ENCODE results near the gene ARL6IP6.
"Not testable (repeated sequence)": the region's sequence is repeated elsewhere in the genome, so short reads cannot be mapped to it uniquely, and the experiment has no call there.

ARL6IP6 gene

DNA sequence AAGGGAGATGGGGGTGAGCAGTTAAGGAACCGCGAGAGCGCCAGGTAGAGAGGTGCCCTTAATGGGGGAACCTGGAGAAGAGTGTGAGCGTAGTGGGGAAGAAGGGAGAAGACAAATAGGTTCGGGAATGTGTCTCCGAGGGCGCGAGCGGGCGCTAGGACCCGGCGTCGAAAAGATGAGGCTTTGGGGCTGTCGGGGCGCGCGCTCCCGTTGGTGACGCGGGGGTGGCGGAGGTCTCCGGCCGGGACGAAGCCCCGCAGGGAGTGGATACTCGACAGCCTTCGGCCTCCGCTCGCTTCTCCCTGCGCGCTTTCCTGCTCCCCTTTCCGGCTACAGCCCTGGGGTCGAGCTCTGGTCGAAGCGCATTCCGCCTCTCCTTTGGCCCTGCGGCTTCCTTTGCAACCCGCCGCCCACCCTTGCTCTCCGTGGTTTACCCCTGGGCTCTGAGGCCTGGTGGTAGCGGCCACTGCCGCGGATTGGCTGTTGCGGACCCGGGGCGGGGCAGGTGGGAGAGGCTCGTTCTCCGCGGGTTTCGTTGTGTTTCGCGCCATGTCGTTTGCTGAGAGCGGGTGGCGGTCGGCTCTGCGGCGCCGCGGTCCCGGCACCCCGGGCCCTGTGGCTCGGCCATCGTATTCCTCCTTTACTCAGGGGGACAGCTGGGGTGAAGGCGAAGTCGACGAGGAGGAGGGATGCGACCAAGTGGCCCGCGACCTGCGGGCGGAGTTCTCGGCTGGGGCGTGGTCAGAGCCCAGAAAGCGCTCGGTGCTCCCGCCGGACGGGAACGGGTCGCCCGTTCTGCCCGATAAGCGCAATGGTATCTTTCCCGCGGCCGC is at the start of gene ARL6IP6:
Gene ARL6IP6 (plus strand): TSS at position 545 of the 833 bp plus-strand sequence. CDS start 5 bp downstream, at position 550.
- peak; percentile 72 for DNase-seq

DNA sequence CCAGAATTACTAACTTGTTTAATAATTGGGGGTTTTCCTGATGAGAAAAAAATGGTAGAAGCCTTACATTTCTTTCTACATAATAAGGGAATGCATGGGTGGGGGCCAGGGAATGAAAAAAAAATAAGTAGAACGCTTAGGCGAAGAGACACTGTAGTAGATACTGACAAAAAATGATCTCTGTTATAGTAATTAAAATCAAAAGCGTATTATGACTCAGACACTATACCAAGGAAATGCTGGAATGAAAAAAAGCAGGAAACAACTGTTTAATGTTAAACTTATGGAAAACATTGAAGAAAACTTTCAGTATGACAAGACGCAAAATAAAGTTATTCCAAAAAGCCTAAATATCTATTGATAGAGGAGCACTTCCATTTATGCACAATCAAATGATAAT is 44.1 kb upstream of the ARL6IP6 start:
- no peak for DNase-seq

DNA sequence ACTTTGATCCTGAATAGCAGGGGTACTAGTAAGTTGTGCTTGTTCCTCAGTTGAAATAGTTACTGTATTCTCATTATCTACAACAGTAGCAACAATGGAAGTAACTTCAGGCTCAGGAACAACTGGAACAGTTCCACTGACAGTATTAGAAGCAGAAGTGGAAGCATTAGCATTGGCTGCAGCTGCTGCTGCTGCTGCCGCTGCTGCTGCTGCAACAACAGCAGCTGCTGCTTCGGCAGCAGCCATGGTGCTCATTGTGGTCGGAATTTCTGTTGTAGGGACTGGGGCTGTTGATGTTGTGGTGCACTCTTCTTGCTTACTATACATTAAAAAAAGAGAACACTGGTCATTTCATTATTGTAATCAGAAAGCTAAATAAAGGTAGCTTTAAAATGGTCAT is 42.0 kb upstream of the ARL6IP6 start:
- no peak for DNase-seq

DNA sequence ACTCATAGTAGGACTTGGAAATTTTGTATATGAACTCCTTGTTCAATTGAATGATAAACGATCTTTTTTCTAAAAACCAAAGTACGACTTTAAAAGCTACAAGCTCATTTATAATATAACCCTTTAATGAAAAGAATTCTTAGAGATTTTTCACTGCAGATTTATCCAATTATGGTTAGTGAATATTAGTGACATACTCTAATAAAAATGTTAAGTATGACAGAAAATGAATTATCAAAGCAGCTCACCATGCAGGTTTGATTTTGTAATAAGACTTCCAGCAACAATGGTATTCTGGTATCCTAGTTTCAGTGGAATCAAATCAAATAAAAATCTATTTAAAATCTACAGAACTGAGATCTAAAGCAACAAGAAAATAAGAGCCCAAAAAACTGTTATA is 39.6 kb upstream of the ARL6IP6 start:
- DNase-seq: no peak

DNA sequence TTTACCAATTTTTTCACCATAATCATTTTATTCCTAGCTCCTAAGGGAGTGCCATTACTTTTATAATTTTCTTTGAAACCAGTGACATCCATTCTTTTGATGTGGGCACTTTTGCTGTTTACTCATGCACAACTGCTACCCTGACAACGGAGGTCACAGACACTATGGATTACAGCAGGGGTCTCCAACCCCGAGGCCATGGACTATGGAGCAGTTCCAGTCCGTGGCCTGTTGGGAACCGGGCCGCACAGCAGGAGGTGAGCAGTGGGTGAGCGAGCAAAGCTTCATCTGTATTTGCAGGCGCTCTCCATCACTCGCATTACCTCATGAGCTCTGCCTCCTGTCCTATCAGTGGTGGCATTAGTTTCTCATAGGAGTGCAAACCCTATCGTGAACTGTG is 35.8 kb upstream of the ARL6IP6 start:
- no peak for DNase-seq

DNA sequence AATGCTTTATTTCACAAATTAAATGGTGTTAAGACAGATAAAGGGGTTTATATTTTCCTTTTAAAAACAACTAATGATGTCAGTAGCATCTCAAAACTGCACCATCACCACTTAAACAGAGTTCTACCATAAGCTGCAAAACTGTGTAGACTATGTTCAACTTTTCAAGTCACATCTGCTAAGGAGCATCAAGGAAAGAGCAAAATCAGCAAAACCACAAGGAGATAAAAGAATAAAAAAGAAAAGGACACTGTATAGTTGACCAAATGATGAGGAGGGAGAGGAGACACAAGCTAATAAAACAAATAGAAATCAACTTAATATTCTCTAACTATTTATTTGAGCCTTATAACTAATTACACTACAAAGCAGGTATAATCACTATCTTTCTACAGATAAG is 35.0 kb upstream of the ARL6IP6 start:
- DNase-seq: no peak

DNA sequence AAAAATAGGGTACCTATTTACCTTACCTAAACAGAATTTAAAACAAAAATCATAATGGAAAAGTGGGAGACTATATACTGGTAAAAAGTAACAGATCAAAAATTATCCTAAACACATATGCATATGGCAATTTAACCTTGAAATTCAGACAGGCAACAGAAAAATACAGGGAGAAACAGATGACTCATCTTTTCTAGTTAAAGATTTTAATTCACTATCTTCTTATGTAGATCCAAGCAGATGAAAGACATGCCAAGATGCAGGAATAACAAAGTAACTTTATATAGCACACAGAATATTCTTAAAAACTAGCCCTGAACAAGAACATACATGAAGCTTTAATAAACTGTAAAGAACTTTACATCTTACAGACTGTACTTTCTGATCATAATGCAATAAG is 32.1 kb upstream of the ARL6IP6 start:
- no peak for DNase-seq

DNA sequence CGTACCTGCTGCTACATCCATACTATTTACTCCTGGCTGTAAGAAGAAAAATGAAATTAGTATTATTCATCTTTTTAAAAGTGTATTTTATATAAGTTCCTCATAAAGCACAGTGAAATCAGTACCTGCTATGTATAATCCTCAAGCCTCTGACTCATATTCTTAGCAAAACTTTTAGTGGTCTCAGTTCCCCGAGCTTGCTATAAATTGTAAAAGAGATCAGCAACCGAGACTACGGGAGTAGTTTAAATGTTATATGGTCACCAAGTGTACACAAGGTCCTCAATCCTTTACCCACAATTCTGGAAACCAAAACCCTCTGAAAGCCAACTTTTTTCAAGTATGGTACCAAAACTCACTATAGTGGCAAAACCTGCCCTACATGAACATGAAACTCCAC is 25.4 kb upstream of the ARL6IP6 start:
- DNase-seq: no peak

DNA sequence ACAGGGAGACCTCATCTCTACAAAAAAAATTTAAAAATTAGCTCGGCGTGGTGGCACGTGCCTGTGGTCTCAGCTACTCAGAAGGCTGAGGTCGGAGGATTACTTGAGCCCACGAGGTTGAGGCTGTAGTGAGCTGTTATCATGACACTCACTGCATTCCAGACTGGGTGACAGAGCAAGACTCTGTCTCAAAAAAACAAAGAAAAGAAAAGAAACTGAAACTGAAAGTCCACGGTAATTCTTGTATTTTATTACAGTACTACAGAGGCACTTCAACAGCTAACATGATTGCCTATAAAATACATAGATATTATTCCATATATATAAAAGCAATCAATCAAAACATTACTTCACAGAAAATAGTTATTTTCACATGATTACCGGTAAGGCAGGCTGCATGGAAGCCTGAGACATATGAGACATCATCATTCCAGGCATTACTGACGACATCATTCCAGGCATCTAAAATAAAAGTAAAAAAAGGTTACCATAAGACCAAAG is 24.2 kb upstream of the ARL6IP6 start:
- no peak for DNase-seq

DNA sequence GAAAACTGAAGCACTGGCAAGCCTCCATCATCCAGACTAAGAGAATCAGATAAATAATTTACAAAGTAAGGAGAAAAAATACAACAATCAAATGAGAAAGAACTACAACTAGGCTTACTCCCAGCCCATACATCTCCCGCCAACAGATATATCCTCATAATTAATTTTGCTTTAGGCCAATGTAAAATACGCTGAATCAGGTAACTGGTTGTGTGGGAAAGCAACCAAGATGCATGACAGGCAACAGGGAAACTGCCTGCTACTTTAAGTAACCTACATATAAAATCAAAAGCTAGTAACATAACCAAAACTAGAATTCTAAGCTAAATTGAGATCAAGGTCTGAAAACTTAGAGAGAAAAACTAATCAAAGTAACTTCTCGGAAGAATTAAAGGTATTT is 22.7 kb upstream of the ARL6IP6 start:
- no peak for DNase-seq

DNA sequence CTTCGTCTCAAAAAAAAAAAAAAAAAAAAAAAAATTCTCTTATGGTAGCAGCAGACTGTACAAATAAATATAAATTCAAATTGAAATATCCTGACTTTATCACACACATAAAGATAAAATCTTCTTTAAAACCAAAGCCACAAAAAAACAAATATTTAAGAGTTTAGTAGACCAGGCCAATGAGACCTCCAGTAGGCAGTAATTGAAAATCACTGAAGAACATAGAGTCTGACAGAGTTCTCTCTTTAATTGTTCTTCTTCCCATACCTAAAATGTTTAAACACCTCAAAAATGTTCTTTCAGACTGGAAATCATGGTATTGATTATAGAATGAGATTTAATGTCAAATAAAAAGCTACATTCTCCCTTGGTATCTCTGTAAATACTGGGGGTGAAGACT is 21.9 kb upstream of the ARL6IP6 start:
- no peak for DNase-seq

DNA sequence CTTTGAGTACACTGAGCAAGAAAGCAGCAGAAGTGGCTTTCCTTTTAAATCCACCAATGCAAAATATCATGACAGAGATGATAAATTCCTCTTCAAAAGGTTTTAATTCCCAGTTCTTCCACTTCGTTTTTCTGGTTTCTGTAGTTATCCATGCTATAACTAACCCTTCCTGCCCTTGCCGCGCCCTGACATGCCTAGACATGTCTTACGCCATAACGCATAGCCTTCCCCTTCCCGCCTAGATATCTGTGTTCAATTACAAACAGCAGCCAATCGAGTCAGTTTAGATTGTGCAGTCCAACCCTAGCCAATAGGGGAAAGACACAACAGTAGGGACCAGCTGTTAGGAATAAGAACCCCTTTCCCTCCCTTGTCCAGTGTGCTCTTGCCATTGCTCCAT is 17.2 kb upstream of the ARL6IP6 start:
- no peak for DNase-seq

DNA sequence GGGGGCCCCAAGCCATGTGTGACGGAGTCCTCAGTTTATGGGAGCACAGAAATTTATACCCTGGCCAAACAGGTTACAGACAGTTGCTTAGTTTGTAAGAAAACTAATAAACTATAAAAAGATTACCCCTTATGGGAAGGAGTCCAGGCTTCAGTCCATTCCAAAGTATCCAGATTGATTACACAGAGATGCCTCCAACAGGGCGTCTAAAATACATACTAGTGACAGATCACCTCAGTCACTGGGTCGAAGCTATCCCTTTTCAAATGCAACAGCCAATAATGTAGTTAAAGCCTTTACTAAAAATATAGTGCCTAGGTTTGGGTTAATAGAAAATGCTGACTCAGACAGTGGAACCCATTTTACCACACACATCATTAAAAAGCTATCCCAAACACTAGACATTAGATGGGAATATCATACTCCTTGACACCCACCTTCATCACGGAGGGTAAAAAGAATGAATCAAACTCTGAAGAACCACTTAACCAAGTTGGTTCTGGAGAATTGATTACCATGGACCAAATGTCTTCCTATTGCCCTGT is 11.9 kb upstream of the ARL6IP6 start:
- no peak for DNase-seq

DNA sequence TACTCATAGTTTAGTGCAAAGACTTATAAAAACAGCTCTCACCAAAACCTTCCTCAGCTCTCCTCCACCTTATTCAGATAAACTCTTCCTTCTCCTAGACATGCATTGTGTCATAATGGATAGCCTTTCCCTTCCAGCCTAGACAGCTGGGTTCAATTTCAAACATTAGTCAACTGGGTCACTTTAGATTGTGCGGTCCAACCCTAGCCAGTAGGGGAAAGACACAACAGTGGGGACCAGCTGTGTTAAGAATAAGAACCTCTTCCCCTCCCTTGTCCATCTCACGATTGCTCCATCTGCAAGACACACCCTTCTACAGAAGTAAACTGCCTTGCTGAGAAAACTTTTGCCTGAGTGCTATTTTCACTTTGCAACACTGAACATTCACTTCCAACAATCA is 9.7 kb upstream of the ARL6IP6 start:
- no peak for DNase-seq

DNA sequence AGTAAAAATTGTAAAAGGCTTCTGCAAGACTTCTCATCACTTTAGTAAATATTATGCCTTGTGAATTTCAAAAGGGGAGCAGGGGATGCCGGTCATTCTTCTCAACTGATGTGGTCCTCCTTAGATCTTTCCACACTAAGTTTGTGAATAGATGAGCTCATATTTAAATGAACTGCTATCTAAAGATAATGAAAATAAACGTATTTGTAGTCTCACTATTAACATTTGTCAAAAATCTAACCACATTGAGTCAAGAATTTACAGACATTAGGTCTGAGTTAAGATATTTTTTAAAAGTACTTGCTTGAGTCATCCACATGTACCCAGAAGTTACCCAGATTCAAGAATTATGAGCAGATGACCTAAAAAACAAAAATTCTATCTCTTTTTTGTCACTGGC is 7.7 kb upstream of the ARL6IP6 start:
- DNase-seq: no peak

DNA sequence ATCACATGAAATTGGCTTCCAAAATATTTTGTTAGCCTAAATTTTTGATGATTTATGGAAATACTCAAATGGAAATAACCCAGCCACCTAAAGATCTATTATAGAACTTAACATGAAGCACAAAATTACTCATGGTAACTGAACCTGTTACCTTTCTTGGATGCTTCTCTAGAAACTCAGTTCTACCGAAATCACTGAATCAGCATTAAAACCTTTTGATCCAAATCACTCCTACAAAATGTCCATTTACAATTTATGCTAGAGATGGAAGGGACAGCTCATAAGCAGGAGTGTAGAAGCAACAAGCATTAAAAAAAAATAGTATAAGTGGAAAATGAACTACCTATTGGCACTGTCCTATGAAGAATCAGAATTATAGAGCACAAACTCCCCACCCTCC is 3.3 kb upstream of the ARL6IP6 start:
- DNase-seq: no peak

DNA sequence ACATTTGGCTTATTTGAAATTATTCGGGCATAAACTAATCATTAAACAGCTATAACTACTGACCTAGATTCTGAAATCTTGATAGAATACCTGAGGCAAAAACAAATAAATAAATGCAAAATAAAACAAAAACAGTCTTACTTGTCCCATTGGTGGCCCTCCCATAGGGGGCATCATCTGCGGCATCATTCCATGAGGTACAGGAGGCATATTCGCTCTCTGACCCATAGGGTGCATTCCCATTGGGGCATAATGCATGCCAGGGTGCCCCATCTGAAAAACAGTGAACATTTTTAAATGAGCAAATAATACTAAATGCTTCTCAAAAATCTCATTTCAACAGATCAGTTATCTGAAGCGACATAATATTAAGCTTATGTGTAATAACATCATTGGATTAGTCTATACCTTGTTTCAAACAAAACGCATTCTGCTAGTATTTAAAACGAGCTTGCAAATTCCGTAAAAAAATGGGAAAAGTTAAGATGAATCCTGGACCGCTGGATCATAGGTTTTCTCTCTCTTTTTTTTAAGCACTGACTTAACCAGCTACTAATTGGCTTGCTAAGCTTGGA is 2.5 kb upstream of the ARL6IP6 start:
- no peak for DNase-seq

DNA sequence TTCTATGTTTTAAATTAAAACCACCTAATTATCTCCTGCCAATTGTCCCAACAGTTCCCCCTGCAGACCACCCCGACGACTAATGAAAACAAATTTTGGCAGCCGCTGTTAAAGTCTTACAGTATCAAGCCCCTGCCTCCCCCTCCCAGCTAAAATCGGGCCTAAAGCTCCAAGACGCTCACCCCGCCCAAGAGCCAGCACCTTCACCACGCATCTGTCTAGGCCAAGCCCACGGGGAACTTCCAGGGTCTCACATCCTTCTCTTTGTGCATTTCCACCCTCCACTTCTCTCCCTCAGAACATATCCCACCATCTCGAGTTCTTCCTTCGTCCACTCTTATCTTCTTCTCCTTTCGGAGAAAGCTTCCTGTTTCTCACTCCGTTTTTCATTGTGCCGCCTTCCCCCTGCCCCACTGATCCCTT is 1.6 kb upstream of the ARL6IP6 start:
- DNase-seq: no peak

DNA sequence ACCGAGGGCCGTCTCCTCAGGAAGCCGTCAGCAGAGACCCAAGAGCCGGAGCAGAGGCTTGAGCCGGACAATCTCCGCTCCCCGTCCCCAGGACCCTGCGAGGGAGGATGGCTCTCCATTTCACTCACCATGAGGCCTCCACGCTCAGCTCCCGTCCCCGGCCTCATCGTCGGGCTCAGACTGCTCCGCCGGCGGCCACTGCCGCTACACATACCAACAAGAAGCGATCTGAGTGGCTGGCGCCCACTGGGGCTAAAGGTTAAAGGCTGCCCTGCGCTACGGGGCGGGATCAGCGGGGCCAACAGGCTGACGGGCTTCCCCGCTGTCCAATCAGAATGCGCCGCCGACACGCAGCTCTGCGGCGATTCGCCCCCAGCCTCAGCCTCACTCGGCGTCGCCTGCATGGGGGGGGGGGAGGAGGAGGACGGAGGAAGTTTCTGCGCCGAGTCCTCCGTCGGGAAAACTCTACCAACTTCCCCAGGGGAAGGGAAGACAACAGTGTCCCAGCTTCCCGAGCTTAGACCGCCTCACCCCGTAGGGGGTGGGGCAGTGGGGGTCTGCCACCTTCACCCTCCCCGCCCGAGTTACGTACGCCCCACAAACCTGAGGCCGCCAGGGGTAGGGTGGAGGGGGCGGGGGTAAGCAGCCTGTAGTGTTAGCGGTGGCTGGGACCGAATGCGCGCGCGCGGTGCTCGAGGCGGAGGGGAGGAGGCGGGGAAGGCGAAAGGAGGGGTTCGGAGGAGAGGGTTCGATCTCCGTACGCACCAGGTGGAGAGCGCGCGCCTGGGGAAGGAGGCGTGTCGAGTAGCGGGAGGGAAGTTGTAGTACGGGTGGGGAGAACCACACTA is 968 bp upstream of the ARL6IP6 start, which contains the start of gene PRPF40A:
Gene PRPF40A (minus strand): TSS at position 234 of the 848 bp plus-strand sequence. CDS start 22 bp downstream, at position 212.
- DNase-seq: peak; percentile 76

DNA sequence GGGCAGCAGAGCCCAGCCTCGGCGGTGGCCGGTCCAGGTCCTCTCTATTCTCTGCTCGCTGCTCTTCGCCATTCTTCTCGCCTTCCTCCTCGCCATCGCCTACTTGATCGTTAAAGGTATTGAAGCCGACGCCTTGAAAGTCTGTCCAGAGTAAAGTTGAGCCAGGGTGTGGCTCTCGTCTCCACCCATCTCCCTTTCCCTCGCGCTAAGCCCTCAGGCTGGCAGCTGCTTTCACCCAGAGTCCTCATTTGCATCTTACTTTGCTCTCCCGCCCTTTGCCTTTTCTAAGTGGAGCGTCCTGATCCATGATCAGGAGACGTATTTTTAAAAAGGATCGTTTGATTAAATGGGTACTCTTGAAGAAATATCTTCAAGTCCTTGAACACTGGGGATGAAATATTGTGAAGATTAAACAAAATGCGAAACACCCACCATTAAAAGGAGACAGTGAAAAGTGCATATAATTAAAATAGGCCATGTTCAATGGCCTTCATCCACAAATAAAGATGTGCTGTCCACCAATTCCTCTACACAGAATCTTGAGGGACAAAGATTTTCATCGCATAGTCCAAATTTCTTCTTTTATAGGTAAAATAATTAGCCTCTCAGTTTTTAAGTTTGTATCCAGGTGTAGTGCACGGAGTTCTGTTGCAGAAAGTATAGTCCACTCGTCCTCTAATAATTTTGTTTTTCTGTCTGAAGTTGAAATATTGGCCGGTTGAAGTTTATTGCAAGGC is 657 bp downstream of the ARL6IP6 start:
- peak; percentile 36 for DNase-seq

DNA sequence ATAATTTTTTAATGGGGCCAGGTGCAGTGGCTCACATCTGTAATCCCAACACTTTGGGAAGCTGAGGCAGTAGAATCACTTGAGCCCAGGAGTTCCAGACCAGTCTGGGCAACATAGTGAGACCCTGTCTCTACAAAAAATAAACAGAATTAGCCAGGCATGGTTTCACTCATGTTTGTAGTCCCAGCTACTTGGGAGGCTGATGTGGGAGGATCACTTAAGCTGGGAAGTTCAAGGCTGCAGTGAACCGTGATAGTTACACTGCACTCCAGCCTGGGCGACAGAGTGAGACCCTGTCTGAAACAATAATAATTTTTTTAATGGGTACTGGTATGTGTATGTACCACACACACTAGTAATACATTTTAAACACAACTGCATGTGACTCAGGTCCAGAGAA is 2.4 kb downstream of the ARL6IP6 start:
- no peak for DNase-seq

DNA sequence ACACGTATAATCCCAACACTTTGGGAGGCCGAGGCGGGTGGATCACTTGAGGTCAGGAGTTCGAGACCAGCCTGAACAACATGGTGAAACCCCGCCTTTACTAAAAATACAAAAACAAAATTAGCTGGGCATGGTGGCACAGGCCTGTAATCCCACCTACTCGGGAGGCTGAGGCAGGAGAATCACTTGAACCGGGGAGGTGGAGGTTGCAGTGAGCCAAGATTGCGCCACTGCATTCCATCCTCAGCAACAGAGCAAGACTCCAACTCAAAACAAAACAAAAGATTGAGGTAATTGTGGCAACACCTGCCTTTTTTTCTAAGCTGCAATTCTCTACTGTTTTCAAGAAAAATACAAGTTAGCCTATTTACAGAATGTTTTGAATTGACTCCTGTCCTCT is 4.2 kb downstream of the ARL6IP6 start:
- DNase-seq: not testable (repeated sequence)

Data from NCI-H1417 treated with DMSO at 0.1 percent for 48 hours (cell line).